ENCODE data around the gene MAFG.

MAFG gene

DNA sequence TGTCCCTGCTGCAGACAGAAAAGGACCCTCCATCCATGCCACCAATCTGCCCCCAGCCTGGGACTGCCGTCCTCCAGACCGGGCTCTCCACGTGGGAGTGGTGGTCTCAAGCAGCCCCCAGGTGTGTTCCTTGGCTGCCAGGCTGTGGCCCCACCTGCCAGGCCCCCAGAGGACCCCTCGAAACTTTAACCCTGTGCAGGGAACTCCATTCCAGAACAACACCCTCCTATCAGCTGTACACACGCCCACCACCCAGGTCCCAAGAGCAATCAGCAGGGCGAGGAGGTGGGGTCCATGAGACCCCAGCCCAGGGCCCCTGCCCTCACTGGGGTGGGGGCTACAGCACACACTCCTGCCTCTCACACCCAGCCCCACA is 8.2 kb upstream of the MAFG start:
- no peak for DNase-seq

DNA sequence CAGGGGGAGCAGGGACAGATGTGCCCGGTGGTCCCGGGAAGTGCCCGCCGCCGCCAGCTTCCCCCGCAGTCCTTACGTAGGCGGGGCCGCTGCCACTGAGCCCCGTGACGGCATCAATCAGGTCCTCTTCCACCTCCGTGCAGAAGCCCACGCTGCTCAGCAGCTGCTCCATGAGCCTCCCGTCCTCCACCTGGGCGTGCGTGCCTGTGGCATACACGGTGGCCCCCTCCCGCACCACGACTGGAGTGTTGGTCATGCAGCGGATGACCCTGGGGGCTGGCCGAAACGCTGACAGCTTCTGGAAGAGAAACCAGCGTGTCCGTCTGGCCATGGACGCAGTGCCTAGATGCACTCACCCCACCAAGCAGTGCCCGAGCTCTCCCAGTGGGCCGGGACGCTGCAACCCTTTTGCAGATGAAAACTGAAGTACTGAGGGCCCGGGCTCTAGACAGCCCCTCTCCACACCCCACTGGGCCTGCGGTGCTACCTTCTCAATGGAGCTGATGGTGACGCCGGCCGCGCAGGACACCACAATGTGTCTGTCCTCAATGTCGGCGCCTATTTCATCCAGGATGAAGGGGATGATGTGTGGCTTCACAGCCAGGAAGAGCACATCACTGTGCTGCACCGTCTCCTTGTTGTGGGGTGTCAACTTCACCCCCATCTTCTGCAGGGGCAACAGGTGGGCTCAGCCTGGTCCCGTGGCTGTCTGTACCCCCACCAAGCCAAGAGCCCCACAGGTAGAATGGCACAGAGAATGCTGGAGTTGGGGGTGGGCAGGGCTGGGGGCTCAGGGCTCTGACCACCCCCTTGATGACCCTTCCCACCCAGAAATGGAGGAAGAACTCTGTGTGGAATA is 7.5 kb upstream of the MAFG start:
- DNase-seq: no peak

GRCh38 chr17:81934098-81934757 is 6.7 kb upstream of the MAFG start:
- DNase-seq: no peak

- no peak for DNase-seq
These were observed 5.7 kb upstream of the MAFG start for GRCh38 chr17:81933178-81933699.

DNA sequence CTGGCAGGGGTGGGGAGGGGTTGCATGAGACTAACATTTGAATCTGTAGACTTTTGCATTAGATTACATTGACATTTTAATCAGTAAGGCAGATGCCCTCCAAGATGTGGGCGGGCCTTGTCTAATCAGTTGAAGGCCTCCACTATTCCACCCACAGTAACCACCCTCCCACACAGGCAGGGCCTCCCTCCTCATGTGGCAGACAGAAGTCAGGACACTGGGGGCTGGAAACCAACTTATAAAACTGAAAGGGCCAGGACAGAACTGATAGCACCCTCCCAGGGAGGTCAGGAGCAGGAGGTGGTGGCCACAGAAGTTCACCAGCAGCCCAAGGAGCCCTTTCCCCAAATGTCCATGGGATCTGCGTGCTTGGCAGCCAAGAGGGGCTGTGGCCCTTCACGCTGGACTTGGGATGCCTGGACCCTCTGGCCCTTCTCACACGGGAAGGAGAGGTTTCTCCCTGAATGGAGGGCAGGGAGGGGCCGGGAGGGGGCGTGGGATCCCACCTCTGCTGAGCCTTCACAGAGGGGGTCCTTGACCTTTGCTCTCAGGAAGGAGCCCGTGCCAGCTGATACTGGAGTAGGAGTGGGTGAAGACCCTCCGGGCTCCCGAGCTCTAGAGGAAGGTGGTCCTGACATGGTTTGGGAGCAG is 4.9 kb upstream of the MAFG start:
- no peak for DNase-seq

DNA sequence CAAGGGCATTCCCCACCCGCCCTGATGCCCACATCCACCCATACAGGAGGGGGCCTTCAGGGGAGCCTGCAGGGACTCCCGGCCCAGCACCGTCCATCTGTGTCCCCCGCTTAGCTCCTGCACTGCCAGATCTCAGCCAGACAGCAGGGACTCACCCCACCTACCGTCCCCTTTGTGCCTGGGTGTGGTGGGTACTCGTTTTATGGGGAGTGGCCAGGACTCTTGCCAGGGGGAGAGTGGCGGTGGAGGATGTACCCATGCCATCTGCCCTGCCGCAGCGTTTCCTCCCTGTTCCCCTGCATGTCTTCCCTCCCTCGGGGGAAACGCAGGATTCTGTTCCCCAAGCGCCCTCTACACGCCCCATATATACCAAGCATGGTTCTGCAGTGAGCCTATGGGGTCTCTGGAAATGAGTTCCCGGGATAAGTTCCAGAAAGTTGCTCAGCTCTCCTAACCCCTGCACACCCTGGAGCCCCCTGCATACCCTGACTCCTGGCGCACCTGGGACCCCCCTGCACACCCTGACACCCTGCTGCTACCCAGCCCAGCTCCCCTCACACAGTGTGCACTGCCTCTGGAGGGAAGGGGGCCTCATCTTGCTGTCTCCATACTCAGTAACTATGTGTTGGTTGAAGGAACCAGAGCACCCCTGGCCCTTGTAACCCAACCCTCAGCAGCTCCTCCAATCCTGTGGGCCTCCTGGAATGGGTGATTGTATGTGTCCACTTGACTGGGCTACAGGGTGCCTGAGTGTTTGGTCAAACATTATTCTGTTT is 4.2 kb upstream of the MAFG start:
- DNase-seq: no peak

DNA sequence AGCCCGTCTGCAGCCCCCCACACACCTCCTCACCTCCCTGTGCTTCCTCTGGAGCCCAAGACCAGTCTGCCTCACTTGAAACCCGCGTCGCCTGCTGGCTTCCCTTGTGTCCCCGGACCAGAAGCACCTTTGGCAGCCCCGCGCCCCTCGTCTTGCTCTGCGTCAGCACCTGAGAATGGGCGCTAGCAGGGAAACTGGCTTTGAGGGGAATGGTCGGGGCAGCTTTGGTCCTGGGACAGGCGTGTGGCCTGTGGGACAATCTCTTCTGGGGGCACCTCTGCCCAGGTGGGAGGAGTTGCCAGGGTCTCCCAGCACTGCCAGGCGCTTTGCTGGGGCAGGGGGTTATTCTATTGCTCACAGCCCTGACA is 3.6 kb upstream of the MAFG start:
- DNase-seq: no peak

DNA sequence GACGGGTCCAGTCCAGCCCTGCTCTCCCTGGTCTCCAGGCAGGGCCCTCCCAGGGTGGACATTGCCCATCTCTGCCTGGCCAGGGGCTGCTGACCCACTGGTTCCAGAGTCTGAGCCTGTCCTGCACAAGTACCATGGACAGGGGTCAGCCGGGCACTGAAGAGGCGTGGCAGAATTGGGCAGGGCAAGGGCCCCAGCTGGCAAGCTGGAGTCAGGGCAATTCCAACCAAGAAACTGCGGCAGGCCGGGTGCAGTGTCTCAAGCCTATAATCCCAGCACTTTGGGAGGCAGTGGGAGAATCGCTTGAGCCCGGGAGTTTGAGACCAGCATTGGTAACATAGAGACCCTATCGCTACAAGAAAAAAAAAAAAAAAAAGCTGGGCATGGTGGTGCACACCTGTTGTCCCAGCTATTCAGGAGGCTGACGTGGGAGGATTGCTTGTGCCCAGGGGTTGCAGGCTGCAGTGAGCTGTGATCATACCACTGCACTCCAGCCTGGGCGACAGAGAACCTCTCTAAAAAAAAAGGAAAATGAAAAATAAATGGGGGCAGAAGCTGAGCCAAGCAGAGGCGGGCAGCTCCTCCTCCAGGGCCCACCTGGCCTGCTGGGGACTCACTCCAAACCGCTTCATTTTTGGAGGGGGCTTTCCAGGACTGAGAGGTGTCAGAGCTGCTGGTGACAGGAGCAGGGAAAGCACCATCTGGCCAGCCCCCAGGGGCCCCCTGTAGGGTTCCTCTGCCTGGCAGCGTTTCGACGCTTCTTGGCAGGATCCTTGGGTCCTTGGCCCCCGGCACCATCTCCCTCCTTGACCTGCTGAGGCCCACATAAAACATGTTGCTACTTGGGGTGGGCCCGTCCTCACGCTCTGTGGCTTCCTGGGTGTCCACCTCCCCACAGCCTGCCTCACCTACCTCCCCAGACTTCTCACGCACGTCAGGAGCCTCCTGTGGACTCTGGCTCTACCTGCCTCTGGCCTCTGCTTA is 2.9 kb upstream of the MAFG start:
- DNase-seq: no peak

- DNase-seq: no peak
These were observed 2.0 kb upstream of the MAFG start for GRCh38 chr17:81929253-81930141.

- no peak for DNase-seq
These were observed 1.2 kb upstream of the MAFG start for GRCh38 chr17:81928544-81929252.

- DNase-seq: no peak
These were observed 333 bp downstream of the MAFG start for GRCh38 chr17:81927152-81927652.

- DNase-seq: no peak
These were observed 934 bp downstream of the MAFG start for GRCh38 chr17:81926451-81927151.

DNA sequence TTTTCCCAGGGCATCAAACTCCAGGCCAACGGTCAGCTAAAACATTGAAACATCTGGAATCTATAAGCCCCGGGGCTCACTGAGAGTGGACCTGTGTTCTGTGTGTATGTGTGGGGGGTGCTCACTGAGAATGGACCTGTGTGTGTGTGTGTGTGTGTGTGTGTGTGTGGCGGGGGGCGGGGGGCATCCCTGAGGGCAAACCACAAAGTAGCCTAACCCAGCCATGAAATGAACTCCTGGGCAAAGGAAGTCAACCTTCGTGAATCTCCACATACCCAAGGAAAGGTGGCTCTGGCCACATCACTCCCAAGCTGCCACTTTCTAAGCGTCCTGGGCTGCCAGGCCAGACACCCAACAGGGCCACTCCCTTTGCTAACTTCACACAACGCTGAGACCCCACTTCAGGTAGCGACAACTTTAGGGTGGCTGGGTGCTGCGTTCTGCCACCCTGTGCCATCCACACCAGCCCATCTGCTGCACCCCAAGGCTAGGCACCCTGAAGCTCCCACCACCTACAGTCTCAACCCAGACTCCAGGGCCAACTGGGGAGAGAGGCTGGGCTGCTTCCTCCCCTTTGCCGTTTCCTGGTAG is 1.6 kb downstream of the MAFG start:
- no peak for DNase-seq

- no peak for DNase-seq
These were observed 2.7 kb downstream of the MAFG start for GRCh38 chr17:81924557-81925532.

GRCh38 chr17:81923302-81924260 is 4.0 kb downstream of the MAFG start:
- no peak for DNase-seq

Measured in NCI-H526 treated with DMSO at 0.1 percent for 48 hours (cell line).